ENCODE data around the gene SPATA20.

DNA sequence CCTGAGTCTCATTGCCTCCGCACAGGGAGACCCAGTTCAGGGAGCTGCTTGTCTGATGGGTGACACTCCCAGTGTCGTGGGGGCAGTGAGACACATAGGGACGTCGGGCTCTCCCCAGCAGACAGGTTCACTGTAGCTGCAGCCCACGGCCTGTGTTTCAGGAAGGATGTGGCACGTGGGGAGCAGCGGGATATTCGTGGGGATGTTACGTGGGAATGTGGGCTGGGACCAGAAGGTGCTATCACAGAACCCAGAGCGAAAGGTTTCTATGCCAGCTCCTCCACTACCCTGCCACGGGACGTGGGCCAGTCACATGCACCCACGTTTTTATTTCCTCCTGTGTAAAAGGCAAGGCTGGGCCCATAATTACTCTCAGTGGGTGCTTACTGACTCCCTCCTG lies 29.9 kb downstream of the SPATA20 start:
- TF ChIP-seq, protein P1, sequence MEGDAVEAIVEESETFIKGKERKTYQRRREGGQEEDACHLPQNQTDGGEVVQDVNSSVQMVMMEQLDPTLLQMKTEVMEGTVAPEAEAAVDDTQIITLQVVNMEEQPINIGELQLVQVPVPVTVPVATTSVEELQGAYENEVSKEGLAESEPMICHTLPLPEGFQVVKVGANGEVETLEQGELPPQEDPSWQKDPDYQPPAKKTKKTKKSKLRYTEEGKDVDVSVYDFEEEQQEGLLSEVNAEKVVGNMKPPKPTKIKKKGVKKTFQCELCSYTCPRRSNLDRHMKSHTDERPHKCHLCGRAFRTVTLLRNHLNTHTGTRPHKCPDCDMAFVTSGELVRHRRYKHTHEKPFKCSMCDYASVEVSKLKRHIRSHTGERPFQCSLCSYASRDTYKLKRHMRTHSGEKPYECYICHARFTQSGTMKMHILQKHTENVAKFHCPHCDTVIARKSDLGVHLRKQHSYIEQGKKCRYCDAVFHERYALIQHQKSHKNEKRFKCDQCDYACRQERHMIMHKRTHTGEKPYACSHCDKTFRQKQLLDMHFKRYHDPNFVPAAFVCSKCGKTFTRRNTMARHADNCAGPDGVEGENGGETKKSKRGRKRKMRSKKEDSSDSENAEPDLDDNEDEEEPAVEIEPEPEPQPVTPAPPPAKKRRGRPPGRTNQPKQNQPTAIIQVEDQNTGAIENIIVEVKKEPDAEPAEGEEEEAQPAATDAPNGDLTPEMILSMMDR (IDR thresholded peaks at IDR 0.05): no peak
- TF ChIP-seq POLR2A (IDR thresholded peaks at IDR 0.05): no peak
- no peak for TF ChIP-seq EP300 (IDR thresholded peaks at IDR 0.05; ENCODE audit: low read depth)
- TF ChIP-seq POLR2AphosphoS5 (IDR thresholded peaks at IDR 0.05): no peak
